ENCODE data around the gene KIAA0232.

DNA sequence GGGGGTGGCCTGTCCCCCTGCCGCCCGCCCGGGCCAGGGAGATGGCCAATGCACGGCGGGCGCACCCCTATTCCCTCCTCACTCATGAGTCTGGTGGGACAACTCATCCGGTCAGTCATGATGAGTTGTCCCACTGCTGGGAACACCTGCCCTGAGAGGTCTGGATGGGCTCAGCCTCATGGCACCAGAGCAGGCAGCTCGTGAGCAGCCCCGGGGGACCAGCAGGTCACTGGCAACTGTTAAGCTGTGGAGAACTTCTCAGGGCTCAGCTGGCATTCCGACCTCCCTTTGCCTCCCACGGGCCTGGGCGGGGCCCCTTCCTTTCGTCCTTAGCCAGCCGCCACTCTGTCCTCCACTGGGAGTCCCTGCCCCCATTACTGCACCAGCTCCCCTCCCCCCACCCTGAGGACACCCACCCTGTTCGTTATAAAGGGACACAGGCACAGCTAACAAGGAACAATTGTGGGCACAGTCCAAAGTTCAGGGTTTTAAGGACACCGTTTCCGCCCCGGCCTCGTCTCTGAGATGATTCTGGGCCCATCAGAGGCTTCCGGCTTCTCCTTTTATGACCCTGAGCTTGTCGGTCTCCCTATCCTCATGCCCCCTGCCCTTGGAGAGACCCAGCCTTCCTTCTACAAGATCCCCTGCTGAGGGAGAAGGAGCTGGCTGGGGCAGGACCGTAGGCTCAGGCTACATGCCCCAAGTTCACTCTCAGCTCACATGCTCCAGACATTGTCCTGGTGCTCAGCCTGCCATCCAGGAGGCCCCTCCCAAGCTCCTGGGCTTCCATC lies 14.6 kb upstream of the KIAA0232 start:
- TF ChIP-seq POLR2AphosphoS5 (IDR thresholded peaks at IDR 0.05; ENCODE audit: low read depth, low read length) (no peak), POLR2A (IDR thresholded peaks at IDR 0.05; ENCODE audit: low read depth, low read length) (no peak), TAF1 (IDR thresholded peaks at IDR 0.05; ENCODE audit: low read depth, low read length) (no peak)

All from GM12891 (cell line).